Measurements from ENCODE around the gene TNFRSF25.

GRCh38 chr1:6473974-6474814 lies 8.2 kb upstream of the TNFRSF25 start:
- TF ChIP-seq CHD2 (IDR thresholded peaks at IDR 0.05; ENCODE audit: low read length, partially characterized antibody): no peak
- no peak for TF ChIP-seq SMC3 (IDR thresholded peaks at IDR 0.05; ENCODE audit: low read depth, low read length)
- no peak for TF ChIP-seq CTCF (IDR thresholded peaks at IDR 0.05)
- TF ChIP-seq POLR2AphosphoS5 (IDR thresholded peaks at IDR 0.05; ENCODE audit: low read depth, low read length): no peak
